HG03342 (cell line): ENCODE measurements around the gene PLD1.

ENCODE experiments used
- ATAC-seq: cut with Tn5 transposase; IDR thresholded peaks from one replicate; pipeline ENCODE4 v1.9.1; 2021; ENCODE audit warnings: mild to moderate bottlenecking, moderate library complexity; ENCODE audit not compliant: unreplicated experiment

Gene PLD1

DNA sequence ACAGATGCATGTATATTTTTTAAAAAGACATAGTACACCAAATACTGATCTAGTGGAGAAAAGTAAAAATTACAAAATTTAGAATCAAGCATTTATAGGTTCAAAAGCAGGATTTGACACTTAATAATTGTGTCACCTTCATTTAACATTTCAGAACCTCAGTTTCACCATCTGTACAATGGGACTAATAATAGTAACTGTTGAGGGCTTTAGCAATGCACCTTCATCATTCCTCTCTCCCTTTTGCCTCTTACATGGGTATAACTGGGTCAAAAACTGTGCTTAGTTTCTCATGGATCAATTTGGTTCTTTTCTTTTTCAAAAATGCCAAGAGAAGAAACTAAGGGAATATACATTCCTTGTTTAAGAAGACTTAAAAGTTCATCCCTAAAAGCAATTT is 27.4 kb upstream of the PLD1 start:
- no peak for ATAC-seq

DNA sequence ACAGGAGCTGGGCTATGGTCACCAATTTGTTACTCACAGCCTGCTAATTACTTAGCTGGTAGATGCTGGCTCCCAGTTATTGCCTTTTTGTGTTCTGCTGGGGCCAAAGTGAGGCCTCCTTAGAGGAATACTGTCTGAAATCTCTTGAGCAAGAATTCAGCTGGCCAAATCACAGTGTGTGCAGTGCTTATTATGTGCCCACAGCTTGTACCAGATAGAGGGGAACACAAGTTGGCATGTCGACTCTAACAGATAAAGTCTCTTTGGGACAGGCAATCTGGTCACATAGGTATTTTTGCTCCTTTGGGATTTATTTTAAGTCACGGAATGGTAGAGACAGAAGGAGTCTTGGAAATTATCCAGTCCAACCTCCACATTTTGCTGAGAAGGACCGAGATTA is 26.6 kb upstream of the PLD1 start:
- ATAC-seq, result no peak

- no peak for ATAC-seq
Observed at GRCh38 chr3:171835613-171836012, 25.3 kb upstream of the PLD1 start.

DNA sequence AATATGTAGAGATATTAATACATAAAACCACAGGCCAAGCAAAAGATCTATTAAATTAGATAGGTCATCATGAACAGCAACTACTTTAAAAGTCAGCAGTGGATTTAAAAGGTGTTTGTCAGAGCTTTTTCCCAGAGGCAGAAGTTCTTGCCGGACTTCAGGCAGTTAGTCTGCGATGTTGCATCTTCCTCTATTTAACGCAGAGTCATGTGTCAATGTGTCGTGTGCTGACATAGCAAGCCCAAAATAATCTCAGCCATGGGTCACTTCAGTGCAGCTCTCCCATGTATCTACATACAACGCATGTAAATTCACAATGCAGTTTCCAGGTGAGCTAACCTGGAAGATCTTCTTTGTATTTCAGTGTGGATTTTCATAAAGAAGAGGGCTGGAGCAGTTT is 24.8 kb upstream of the PLD1 start:
- no peak for ATAC-seq

GRCh38 chr3:171834461-171834801 is 24.1 kb upstream of the PLD1 start:
- no peak for ATAC-seq

- ATAC-seq, result no peak
Observed at GRCh38 chr3:171833789-171834460, 23.6 kb upstream of the PLD1 start.

DNA sequence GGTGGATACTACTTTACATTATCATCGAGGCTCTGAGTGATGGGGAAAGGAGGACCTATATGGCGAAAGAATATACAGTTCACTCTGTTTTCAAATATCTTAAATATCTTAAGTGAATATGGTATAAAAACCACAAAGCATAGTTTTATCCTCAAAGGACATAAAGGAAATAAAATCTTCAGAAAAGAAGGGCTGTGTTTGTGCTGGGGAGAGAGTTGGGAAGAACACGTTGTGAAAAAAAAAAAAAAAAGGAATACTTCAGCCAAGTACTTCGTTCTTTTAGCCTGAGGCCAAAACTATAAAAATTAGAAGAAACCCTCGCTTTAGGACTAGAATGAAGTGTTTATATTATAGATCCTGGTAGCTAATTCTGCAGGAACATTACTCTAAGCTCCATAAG is 22.7 kb upstream of the PLD1 start:
- no peak for ATAC-seq

DNA sequence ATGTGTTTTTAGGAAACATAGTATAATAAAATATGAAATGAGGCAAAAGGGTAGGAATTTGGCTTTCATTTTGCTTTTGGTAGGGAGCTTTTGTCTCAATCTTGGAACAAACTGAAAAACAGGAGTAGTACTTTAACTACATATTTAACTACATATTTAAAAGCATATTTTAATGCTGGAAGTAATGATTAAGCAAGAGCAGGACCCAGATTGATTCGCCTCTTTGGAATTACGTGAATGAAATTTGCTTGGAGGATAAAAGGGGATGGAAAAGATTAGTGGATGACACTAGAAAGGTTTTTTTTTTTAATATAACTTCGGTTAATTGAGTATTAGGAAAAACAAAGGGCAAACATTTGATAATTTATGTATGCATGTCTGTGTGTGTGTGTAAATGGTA is 21.7 kb upstream of the PLD1 start:
- ATAC-seq, result no peak

DNA sequence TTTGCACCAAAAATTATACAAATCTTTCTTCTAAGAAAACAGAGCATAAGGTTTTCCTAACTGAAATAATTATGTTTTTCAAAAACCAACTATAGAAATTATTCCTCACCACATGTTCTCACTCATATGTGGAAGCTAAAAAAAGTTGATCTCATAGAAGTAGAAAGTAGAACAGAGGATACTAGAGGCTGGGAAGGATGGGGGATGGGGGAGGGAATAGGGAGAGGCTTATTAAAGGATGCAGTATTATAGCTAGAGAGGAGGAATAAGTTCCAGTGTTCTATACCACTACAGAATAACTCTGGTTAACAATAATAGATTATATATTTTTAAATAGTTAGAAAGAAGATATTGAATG is 20.2 kb upstream of the PLD1 start:
- no peak for ATAC-seq

GRCh38 chr3:171829841-171830517 is 19.7 kb upstream of the PLD1 start:
- peak; percentile 72 for ATAC-seq

DNA sequence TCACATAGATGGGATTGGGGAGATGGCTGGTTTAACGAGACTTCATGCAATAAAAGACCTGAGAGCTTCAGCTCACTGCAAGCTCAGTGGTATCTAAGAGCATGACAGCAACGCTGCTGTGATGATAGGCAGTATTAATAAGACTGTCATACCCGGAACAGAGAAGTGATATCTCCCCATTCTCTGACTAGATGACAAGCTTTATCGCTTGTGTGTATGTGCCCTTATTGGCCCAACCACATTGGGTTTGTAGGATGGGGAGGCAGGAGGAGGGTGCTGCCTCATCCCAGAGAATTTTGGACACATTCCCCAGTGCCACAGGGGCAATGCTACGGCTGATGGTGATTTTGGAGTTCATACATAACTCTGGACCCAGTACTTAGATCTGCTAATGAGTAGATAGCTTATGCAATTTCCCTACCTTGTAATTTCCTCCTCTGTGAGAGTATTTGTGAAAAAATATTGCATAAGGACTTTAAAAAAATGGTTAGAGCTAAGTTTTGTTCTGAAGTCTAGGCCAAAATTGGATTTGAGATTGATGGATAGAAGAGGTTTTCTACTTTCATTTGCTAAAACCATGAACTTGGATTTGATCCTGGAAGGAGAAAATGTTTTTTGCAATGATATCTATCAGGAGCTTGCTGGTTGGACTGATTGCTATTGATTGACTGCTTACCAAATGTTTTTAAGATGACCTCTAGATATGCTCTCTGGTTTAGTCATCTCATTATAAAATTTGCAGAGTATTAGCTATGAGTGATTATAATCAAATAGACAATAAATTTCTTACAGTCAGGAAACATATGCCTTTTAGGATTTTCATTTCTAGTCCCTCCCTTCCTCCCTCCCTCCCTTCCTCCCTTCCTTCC is 18.9 kb upstream of the PLD1 start:
- ATAC-seq, result no peak

- ATAC-seq, result no peak
Observed at GRCh38 chr3:171827836-171828458, 17.7 kb upstream of the PLD1 start.

DNA sequence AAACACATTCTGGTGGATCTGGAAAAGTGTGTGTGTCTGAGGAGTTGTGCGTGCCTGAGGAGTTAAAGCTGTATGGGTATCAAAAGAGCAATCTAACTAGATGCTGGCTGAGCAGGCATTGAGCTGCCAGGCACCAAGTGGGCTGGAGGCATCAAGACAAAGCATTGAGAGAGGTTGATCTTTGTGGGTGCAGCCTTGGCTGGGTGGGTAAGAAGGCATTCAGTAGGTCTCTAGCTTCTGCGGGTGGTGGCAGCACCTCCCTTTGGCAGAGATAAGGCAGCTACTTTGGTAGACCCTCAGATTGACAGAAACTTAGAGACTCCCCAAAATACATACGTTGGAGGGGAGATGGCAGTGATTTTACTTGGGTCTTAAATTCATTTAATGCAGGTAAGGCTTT is 17.1 kb upstream of the PLD1 start:
- no peak for ATAC-seq

DNA sequence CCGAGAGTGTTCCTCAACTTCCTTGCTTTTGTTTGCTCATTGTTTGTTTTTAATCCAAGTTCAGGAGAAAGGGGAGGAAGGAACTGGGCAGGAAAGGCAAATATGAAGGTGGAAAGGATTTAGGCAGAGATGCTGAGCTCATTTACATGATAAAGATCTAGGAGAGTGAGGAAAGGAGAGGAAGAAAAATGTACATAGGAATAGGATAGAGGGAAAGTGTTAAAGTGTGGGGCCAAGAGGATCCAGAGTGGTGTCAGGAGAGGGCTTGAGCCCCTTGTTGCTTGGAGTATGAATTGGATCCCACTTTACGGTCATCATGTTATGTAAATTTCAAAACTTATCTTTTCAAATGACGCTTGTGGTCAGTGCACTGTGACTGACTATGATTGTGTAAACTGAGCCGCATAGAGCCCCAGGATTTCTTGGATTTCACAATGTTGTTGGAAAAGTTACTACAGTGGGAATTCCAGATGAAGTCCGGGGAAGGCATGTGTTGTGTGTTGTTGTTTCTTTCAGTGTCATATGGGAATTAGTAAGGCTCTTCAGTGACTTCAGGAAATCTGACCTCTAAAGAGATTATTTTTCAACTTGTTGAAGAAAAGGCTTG is 15.0 kb upstream of the PLD1 start:
- ATAC-seq, result no peak

DNA sequence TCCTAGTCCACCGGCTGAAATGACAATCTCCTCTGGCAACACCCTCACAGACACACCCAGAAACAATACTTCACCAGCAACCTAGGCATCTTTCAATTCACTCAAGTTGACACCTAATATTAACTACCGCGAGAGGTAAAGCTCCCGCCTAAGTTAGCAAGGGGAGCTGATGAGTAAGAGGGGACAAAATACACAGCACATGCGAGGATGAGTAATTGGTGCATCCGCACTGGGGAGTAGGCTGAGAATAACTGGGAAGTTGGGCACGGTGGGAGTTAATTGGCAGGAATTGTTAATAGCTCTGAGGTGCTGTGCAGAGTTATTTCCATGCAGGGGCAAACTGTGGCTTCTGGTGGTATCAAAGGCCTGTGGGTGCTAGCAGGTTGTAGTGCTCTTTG is 14.5 kb upstream of the PLD1 start:
- ATAC-seq, result no peak

DNA sequence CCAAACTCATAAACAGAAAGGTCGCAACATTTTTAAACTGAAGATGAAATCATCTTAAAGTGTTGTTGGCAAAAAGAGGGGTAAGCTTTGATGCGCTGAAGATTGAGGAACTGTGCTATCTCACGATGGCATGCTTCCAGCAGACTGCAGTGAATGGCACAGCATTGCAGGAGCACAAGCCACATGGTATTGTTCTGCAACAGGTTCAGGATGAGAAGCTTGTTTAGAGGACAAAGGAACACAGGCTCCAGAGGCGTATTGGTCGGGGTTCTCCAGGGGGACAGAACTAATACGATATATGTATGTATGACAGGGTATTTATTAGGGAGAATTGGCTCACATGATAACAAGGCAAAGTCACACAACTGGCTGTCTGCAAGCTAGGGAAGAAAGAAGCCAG is 13.8 kb upstream of the PLD1 start:
- ATAC-seq, result no peak

GRCh38 chr3:171822431-171823106 is 12.3 kb upstream of the PLD1 start:
- peak; percentile 76 for ATAC-seq

DNA sequence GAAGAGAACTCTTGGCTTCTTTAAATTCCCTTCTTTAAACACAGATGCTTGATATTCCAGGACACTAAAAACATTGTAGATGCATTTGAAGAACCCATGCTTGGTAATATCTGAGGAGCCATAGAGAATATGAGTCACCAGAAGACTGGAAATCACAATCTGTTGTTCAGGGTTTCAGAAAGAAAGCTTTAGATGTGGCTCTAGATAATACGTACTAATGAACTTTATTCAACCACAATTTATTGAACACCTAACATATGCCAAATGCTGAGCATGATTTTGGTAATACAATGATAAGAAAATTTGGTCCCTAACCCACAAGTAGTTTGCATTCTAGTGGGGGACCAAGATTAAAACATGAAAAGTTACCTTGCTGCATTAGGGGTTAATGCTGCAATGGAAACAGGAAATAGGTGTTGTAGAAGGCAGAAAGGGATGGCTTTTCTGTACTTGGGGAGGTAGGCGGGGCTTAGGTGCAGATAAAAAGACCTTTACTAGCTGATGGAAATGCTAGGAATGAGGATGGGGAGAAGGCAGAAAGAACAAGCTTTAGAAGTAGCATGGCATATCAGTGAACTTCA is 11.6 kb upstream of the PLD1 start:
- no peak for ATAC-seq

DNA sequence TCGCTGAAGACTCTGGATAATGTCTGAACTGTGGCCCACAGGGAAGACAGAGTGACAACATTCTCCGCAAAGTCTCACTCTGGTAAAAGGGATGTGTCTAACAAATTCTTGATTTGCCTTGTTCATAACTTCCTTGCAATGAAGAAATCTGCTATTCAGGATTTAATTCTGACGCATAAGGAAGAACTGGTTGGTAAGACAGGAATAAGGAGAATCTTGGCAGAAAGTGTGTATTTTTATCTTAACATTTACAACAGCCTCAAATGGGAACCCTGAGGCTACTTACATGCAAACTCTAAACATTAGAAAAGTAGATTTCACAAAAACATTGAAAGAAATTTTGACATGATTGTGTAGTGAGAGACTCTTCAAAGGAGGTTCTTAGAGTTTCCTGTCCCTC is 10.8 kb upstream of the PLD1 start:
- ATAC-seq, result no peak

GRCh38 chr3:171817074-171817800 is 7.0 kb upstream of the PLD1 start:
- ATAC-seq, result no peak
